Putamen (tissue), 1 donor: ENCODE results near the gene TMEM132D.

Source experiments
- DNase-seq: peaks from one replicate; pipeline ENCODE4 v3.0.0-alpha.2; 2016; ENCODE audit warnings: low spot score

TMEM132D gene

DNA sequence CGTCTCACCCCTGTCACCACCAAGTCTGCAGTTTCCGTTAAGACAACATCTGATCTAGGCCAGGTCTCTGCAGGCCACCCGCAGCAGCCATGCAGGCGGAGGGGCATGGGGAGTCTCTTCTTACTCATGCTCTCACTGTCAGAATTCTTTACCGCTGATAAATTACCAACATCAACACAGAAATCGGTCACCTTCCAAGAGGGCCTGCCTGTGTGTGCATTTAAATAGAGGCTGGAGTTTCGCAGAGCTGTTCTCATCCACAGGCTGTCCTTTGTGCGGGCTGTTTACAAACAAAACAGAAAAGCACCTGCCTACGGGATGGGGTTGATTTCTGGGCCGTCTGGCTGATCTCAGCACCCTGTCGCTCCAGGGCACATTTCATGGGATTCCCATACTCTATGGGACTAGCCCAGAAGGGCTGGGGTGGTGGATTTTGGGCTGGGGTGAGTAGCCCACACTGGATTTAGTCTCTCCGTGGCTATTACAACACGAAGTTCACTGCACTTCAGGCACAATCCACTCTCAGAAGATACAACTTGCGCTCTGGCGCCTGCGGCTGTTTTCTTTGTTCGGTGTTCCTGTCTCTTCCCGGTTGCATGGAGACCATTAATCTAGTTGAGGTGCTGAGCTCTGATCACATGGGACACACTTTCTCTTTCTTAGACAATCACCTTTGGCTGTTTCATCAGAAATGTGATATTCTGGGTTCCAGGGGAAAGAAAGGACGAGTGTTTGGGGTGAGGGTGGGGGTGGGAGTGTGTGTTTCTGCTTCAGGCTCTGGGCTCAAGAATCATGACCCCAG is 719.5 kb downstream of the TMEM132D start:
- DNase-seq = no peak

DNA sequence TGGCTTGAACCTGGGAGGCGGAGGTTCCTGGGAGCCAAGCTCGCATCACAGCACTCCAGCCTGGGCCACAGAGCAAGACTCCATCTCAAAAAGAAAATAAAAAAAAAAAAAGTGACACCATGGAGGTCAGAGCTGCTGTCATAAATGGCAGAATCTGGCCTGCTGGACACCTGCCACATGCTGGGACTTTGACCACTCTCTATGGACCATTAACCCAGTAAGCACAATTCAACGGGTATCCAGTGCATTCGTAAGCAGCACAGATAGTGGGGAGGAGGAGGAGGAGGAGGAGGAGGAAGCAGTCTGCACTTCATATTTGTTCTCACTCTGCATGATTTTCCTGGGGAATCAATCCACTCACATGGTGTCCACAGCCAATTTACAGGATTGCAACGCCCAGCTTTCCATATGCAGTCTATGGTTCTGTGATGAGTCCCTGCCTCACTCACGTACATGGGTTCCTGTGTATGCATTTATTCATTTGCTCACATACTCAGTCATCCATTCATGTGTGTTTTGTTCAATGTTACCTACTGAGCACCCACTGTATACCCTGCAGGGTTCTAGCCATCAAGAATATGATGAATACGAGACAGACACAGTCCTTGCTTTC is 723.8 kb downstream of the TMEM132D start:
- no peak for DNase-seq

DNA sequence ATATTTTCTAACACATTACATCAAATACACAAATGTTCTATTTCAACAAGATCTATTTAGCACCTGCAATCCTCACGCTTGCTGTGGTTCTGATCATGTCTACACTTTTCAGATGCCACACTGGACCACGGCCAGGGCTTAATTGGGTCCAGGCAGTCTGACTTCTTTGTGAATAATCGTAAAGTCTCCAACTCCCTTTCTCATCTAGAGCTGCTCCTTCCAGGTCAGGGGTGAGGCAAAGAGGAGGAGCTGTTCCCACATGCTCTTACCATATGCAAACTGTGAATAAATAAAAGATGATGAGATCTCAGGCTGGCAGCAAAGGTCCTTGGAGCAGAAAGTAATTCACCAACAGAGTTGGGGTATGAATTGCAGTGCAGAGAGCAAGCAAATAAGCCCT is 733.9 kb downstream of the TMEM132D start:
- no peak for DNase-seq

DNA sequence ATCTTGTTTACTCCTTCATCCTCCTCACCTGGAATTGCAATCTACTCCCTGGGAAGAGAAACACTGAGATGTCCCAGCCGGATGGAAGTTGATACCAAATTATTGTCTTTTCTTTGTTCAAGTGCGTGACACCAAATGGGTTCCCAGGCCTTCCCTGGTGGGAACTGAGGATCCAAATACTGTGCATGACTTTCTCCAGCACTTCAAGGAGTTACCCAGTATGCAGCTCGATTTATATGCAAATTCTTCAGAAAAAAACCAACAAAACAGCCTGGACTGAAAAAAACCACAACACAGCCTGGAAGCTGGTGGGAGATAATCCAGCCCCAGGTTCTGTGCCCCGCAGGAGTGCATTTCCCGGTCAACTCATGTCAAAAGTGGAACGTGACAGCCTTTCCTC is 740.0 kb downstream of the TMEM132D start:
- DNase-seq = no peak

DNA sequence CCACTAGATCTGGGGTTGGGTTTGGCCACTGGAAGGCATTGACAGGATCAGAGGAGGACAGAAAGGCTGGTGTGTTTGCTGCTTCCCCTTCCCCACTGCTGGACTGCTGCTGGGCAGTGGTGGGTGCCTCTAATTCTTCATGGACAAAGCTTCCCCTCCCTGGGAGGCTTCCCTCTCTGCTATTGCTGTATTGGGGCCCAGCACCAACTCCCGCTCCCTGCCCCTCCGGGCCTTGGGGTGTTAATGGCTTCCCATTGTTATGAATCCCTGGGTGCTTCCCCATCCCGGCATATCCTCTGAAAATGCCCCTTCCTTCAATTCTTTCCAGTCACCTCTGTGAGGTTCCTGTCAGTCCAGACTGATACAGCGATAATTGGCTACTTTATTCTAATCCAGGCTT is 740.4 kb downstream of the TMEM132D start:
- no peak for DNase-seq

DNA sequence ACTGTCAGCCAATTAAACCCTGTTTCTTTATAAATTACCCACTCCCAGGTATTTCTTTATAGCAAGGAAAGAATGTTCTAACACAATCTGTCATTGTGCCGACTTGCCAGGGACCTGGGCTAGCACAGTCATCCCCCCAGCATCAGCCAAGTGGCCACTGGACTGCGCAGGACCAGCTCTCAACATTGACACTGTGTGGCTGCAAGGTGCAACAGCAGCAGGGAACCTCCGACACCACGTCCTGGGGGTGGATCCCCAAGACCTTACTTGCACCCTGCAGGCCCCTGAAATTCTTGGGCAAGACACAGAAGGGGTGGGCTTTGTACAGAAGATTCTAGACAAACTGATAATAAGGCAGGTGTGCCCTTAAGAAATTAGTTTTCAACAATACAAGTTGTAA is 741.0 kb downstream of the TMEM132D start:
- DNase-seq = no peak

DNA sequence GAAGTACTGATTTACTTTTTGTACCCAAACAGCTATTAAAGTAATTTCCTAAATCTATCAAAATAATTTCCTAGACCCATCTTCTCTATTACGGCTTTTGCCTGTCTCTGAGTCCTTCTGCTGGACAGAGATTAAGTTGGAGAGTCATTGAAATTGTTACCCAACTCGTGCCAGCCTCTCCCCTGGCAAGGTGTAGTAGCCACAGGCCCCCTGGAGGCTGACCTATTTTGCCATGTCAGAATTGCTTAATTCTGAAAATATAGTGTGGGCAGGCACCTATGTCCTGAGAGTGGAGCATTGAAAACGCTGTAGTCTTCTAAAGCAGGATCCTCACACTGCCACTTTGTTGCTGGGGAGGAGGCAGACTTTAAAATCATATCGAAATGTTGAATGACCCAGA is 742.3 kb downstream of the TMEM132D start:
- no peak for DNase-seq

DNA sequence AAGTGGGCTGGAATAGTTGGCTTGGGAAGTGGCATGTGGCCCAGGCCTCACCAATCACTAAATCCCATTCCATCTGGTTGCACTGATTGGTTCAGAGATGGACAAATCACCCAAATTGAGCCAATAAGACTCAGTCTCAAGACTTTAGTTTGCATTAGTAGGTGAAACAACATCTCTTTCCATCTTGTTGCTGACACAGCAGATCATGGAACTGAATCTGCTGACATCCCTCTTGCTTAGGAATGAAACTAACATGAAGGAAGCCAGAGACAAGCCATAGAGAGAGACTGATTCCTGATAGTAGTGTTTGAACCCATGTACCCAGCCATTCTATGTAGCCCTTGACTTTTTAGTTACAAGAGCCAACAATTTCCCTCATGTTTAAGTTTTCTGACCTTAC is 743.5 kb downstream of the TMEM132D start:
- DNase-seq = no peak

DNA sequence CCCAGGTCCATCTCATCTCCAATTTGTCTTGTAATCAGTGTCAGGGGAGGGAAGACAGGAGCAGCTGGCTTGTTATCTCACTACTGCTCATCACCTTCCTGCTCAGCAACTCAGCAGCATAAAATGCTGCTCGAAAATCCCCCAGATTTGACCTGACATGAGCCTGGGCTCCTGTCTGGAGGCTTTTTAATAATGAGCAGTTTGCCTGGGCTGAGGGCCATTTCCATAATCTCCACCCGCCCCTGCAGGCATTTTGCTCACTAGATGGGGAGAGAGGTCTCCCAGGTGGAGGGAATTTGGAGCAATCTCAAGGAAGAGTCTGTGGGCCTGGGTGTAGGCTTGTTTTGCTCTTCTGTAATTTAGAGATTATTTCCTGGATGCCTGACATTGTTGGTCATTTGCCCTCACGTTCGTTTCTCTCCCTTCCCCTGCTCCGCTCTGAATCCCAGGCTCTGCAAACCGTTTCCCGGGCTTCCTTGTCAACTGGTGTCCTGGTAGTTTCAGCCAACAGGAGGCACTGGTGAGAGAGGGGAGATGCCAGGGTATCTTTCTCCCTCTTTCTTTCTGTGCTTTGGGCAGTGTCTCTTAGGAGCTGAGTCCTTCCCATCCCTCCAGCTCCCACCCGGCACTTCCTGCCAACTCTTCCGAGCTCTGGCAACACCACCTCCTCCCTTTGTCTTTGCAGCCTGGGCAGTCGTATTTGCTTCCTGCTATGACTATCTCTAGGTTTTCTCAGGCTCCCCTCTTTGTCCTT is 751.3 kb downstream of the TMEM132D start:
- DNase-seq = no peak

DNA sequence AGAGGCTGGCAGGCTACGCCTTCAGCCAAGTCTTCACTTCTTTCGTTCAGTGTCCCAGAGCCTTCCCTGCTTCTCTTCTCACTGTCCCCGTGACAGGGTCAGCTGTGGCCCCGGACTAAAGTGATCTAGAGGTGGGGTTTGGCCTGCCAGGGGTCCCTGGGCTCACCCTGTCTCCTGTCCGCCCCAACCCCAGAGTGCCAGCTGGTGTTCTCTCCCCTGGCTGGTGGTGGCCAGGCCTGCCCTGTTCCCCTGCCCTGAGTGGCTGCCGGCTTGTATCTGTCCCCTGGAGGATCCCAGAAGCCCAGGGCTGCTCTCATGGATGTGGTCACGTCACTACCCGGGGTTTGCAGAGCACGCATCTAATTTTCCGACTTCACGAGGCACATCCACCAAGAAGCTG is 753.1 kb downstream of the TMEM132D start:
- no peak for DNase-seq

DNA sequence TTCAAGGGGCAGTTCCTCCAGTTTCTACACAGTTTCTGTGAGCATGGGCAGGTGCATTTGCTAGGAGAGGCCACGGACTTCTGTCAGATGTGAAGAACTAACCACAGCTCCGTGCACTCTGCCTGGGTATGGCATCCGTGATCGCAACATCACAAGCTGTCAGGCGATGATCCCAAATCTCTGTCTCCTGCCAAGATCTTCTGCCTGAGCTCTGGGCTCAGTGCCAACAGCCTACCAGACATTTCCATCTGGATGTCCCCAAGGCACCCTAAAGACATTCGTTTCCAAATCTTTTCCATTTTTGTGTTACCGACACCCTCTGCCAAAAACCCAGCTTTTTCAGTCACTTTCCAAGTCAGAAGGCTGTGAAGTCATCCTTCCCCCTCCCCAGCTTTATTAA is 758.4 kb downstream of the TMEM132D start:
- peak; percentile 63 for DNase-seq

DNA sequence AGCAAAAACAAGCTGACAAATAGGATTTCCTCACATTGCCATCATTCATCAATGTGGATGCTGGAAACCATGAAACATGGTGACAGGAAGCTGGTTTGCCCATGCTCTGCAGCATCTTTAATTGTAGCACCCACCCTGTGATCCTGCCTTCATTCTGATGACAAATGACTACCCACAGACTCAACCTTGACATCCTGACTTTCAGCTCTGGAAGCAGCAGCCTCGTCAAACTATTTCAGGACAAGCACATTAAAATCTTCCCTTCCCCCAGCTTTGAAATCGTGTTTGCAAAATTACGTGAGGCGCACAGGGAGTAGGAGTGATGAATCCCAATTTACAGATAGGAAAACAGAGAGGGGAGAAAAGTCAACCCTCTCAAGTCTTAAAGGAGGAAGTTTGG is 765.0 kb downstream of the TMEM132D start:
- peak; percentile 68 for DNase-seq

DNA sequence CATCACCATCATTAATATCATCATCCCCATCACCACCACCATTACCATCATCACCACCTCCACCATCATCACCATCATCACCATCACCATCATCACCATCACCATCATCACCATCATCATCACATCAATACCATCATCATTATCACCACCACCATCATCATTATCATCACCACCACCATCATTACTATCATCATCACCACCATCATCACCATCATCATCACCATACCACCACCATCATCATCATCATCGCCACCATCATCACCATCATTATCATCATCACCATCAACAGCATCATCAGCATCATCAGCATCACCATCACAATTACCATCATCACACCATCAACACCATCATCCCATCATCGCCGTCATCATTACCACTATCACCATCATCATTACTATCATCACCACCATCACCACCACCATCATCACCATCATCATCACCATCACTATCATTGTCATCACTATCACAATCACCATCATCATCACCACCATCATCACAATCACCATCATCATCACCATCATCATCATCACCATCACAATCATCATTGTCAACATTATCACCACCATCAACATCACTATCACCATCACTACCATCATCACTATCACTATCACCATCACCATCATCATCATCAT is 767.0 kb downstream of the TMEM132D start:
- no peak for DNase-seq

DNA sequence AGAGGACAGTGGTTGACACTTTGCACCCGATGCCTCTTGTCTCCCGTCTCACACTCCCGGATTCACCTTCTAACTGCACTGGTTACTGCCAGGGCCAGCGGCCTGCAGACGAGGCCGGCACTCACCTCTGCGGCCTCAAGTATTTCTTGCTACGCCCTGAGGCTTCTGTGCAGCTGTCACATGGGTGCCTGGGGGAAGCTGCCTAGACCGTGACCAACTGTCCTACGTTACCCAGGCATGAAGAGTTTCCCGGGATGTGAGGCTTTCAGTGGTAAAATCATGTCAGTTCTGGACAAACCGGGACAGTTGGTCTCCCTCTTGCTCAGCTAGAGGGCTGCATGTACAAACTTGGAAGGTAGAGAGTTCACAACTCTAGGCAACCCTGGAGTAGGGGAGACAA is 776.1 kb downstream of the TMEM132D start:
- DNase-seq = no peak

DNA sequence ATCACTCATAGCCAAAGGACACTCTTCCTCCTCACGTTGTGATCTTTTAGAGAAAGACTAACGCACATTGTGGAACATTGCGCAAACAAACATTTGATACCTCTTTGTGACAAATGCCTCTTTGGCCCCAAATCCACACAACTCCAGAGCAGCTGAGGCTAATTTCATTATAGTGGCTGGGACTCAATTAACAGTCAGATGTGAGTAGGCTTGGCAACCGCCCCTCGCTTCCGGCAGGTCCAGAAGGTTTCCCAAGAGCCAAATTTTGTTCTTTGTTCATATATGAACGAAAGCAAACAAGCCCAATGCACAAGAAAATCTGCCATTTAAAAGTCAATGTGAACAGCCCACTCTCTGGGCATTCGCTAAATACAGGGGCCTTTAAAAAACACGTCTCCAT is 776.6 kb downstream of the TMEM132D start:
- no peak for DNase-seq

DNA sequence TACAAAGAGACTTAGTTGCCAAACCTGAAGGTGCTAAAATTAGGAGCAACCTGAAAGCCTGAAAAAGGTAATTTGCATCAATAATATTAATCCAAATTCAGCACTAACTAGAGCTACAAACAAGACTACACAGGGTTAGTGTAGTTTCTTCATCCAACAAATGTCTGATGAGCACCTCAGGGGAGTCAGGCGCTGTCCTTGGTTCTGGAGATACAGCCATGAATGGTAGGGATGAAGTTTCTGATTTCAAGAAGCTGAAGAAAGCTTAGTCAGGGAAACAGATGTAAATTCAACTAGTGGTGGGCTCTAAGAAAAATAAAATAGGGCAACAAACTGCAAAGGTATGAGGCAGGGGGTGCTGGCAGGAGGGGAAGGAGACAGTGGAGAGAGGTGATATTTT is 784.3 kb downstream of the TMEM132D start:
- no peak for DNase-seq

DNA sequence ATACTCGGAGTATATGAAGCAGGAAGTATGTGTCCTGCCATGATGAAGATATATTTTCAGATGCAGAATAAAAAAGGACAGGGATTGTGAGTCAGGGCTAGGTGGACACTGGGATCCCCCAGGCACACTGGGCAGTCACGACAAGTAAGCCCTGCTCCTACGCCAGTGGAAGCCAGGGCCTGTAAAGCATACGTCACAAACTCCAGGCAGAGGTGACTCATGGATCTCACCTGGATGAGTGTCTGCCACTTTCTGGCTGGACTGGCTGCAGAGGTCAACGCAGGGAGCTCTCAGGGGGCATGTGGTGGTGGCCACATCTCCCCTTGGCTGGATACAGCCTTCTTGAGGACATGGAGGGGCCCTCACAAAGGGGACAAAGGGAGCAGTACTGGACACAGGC is 788.3 kb downstream of the TMEM132D start:
- DNase-seq = no peak

DNA sequence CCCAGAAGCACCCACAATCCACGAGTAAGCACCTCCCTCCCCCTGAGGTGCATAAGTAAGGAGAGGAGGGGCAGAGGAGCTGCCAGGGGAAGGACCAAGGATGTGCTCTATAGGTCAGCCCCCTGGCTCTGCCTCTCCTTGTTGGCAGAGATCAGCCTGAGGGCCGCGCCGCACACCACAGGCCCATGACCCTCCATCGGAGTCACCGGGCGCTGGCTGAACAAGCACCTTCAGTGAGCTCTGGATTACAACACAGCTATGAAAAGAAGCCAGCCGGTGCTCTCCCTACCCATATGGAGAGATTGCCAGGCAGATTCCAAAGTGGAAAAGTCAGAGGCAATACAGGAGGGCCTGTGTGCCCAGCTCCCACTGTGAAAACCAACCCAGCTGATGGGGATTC is 793.2 kb downstream of the TMEM132D start:
- DNase-seq = no peak

DNA sequence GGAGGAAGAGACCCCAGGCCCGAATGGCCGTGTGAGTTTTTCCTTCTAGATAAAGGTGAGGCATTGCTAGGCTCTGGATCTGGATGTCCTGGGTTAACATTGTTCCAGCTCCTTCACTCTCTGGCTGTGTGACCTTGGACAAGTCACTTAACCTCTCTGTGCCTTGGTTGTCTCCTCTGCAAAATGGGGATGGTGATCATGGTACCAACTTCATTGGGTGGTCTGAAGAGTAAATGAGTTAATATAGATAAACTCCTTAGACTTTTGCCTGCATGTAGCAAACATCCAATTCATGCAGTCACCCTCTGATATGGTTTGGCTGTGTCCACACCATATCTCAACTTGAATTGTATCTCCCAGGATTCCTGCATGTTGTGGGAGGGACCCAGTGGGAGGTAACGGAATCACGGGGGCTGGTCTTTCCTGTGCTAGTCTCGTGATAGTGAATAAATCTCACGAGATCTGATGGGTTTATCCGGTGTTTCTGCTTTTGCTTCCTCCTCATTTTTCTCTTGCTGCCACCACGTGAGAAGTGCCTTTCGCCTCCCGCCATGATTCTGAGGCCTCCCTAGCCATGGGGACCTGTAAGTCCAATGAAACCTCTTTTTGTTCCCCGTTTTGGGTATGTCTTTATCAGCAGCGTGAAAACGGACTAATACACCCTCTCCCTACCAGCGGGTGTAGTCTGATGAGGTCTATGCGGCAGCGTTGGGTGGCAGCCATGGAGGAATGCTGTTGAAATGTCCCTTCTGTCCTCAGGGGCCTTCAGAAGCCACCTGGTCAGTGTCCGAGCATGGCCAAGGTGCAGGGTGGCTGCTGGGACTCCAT is 794.4 kb downstream of the TMEM132D start:
- no peak for DNase-seq

DNA sequence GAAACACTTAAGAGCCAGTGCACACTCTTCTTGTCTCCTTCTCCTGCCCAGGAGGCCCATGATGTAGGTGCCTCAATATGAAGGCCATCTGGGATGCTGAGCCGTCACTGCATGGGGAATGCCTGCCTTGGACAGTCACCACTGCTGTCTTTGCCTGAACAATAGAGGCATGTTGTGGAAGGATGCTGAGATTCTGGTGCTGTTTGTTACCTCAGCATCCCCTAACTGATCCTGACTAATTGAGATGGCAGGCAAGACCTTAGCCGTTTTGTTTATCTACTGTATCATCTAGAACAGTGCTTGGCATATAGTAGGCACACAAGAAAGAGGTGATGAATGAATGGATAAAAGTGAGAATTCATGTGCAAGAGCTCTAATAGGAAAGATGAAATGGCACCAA is 797.1 kb downstream of the TMEM132D start:
- no peak for DNase-seq

DNA sequence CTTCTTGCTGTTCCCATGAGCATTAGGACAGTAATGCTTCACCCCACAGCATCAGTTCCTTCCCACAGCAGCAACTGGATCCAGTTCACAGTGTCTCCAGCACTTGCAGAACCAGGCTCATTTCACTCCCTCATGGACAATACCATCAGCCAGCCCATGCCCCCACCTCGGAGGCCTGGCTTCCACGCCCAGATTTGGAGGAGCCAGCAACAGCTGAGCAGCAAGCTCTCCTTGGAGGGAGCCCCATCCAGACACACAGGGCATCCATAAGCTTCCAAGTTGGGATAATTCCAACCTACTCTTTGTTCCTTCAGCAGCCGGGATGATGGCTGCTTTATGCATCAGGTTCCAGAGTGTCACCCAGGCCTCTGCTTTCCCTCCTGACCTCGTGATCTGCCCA is 800.6 kb downstream of the TMEM132D start:
- DNase-seq = no peak

DNA sequence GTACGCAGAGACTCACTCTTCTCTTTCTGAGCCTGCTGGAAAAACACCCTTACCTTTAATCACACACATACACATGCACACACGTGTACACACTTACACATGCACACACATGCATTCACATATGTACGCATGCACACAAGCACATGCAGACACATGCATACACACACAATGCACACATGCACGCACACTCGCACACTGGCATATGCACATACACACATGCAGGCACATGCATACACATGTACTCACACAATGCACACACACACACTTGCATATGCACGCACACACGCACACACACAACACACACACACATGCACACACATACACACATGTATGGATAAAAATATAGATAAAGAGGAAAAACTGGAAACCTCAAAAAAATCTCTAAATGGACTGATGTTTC is 801.6 kb downstream of the TMEM132D start:
- no peak for DNase-seq
